ENCODE measurements around the gene SYNGR1. TPM values are rescaled to one million over a fixed set of nuclear protein-coding genes. Genes with fewer than 3 reads are reported as not detected.

SYNGR1 gene
- total RNA-seq, 1 donor from 2014 or later, result not detected

- no peaks in the 10 kb centered on the region for H3K9me3 Mint-ChIP-seq
- peaks cover 7% of the 10 kb centered on the region for H3K4me1 Mint-ChIP-seq
- H3K4me3 Mint-ChIP-seq, result no peak overlapping the region
- no peak overlapping the region for H3K27ac Mint-ChIP-seq
- H3K36me3 Mint-ChIP-seq (ENCODE audit: low read depth), result peaks cover 6% of the 10 kb centered on the region
- intact Hi-C loops (cut with micrococcal nuclease), result no loop called here
- no peak for DNase-seq
- no peaks in the 10 kb centered on the region for H3K27me3 Mint-ChIP-seq
Observed at GRCh38 chr22:39434243-39434653, 84.5 kb downstream of the SYNGR1 start.

- Mint-ChIP-seq H3K27me3 (no peaks in the 10 kb centered on the region), H3K4me3 (no peak overlapping the region), H3K27ac (peak overlapping the region; percentile 17), H3K36me3 (ENCODE audit: low read depth) (peaks cover 5% of the 10 kb centered on the region), H3K9me3 (no peaks in the 10 kb centered on the region), H3K4me1 (peaks cover 8% of the 10 kb centered on the region)
- intact Hi-C loops (cut with micrococcal nuclease), result no loop called here
- no peak for DNase-seq
Observed at GRCh38 chr22:39434721-39435120, 84.9 kb downstream of the SYNGR1 start.

Other genes with a start within 250 kb of the SYNGR1 start
- gene CBX7, start 197.3 kb upstream of the SYNGR1 start, total RNA-seq, result 10.8 and 11.6 TPM in 2 replicates
- 2.2 and 2.3 TPM in 2 replicates for gene PDGFB, start 105.0 kb upstream of the SYNGR1 start, total RNA-seq
- gene RPL3, start 30.4 kb upstream of the SYNGR1 start, total RNA-seq, result 2,129 and 2,132 TPM in 2 replicates
- 24.9 and 27.0 TPM in 2 replicates for gene TAB1, start 49.8 kb downstream of the SYNGR1 start, total RNA-seq
- 0.90 and 1.9 TPM in 2 replicates for gene MGAT3, start 107.0 kb downstream of the SYNGR1 start, total RNA-seq
- 53.7 and 54.8 TPM in 2 replicates for gene MIEF1, start 152.3 kb downstream of the SYNGR1 start, total RNA-seq
- 392 and 393 TPM in 2 replicates for gene ATF4, start 170.6 kb downstream of the SYNGR1 start, total RNA-seq
- 96.2 and 96.9 TPM in 2 replicates for gene RPS19BP1, start 182.8 kb downstream of the SYNGR1 start, total RNA-seq
- 0.05 and 0.07 TPM in 2 replicates for gene CACNA1I, start 220.8 kb downstream of the SYNGR1 start, total RNA-seq